ENCODE measurements around the gene MED7. TPM values are rescaled to one million over a fixed set of nuclear protein-coding genes. Genes with fewer than 3 reads are reported as not detected.

MED7 gene
- total and polyA plus RNA-seq, 9 of the 15 experiments (the other 6 are each of a cell fraction or from before 2014, with no cell fraction given), result 4.5 to 38.7 (median 12.2) TPM

DNA sequence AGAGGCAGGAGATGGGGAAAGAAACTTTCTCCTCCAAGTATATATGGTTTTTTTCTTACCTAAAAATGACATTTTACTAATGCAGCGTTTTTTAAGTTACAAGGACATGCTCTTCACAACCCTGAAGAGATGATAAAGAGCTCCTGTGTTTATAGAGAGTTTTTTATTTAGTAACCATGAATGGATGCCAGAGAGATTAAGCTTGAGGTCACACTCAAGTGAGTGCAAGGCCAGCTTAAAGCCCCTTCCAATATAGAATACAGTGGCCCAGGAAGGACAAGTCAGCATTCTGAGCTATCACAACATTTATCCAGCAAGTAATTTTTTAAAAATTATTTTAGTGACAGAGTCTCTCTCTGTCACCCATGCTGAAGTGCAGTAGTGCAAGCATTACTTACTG is 27.2 kb downstream of the MED7 start:
- H3K4me2 ChIP-seq (ENCODE audit: insufficient read depth, low read length), result no peak overlapping the region
- POLR2A ChIA-PET, result interaction anchor here (2.6 kb wide), 1 partner anchor 27 kb away, joined by 8 read pairs; the partner anchor contains the start of gene MED7
- TF ChIP-seq ZNF165 (CRISPR knock-in tag; IDR thresholded peaks at IDR 0.05; ENCODE audit: borderline replicate concordance) (no peak), STAT5A (IDR thresholded peaks at IDR 0.05; ENCODE audit: borderline replicate concordance, low read length) (no peak), ZNF507 (tag; conservative IDR thresholded peaks at IDR 0.05) (no peak), SREBF2 (CRISPR knock-in tag; IDR thresholded peaks at IDR 0.05) (no peak), BDP1 (IDR thresholded peaks at IDR 0.05; ENCODE audit: insufficient read depth, insufficient read length) (no peak), CC2D1A (IDR thresholded peaks at IDR 0.05) (no peak), CBFA2T3 (IDR thresholded peaks at IDR 0.05) (no peak), L3MBTL2 (IDR thresholded peaks at IDR 0.05) (no peak), ELF2 (CRISPR knock-in tag; IDR thresholded peaks at IDR 0.05) (no peak), MAFK (IDR thresholded peaks at IDR 0.05; ENCODE audit: low read length) (no peak)
- TF ChIP-seq, protein P1, sequence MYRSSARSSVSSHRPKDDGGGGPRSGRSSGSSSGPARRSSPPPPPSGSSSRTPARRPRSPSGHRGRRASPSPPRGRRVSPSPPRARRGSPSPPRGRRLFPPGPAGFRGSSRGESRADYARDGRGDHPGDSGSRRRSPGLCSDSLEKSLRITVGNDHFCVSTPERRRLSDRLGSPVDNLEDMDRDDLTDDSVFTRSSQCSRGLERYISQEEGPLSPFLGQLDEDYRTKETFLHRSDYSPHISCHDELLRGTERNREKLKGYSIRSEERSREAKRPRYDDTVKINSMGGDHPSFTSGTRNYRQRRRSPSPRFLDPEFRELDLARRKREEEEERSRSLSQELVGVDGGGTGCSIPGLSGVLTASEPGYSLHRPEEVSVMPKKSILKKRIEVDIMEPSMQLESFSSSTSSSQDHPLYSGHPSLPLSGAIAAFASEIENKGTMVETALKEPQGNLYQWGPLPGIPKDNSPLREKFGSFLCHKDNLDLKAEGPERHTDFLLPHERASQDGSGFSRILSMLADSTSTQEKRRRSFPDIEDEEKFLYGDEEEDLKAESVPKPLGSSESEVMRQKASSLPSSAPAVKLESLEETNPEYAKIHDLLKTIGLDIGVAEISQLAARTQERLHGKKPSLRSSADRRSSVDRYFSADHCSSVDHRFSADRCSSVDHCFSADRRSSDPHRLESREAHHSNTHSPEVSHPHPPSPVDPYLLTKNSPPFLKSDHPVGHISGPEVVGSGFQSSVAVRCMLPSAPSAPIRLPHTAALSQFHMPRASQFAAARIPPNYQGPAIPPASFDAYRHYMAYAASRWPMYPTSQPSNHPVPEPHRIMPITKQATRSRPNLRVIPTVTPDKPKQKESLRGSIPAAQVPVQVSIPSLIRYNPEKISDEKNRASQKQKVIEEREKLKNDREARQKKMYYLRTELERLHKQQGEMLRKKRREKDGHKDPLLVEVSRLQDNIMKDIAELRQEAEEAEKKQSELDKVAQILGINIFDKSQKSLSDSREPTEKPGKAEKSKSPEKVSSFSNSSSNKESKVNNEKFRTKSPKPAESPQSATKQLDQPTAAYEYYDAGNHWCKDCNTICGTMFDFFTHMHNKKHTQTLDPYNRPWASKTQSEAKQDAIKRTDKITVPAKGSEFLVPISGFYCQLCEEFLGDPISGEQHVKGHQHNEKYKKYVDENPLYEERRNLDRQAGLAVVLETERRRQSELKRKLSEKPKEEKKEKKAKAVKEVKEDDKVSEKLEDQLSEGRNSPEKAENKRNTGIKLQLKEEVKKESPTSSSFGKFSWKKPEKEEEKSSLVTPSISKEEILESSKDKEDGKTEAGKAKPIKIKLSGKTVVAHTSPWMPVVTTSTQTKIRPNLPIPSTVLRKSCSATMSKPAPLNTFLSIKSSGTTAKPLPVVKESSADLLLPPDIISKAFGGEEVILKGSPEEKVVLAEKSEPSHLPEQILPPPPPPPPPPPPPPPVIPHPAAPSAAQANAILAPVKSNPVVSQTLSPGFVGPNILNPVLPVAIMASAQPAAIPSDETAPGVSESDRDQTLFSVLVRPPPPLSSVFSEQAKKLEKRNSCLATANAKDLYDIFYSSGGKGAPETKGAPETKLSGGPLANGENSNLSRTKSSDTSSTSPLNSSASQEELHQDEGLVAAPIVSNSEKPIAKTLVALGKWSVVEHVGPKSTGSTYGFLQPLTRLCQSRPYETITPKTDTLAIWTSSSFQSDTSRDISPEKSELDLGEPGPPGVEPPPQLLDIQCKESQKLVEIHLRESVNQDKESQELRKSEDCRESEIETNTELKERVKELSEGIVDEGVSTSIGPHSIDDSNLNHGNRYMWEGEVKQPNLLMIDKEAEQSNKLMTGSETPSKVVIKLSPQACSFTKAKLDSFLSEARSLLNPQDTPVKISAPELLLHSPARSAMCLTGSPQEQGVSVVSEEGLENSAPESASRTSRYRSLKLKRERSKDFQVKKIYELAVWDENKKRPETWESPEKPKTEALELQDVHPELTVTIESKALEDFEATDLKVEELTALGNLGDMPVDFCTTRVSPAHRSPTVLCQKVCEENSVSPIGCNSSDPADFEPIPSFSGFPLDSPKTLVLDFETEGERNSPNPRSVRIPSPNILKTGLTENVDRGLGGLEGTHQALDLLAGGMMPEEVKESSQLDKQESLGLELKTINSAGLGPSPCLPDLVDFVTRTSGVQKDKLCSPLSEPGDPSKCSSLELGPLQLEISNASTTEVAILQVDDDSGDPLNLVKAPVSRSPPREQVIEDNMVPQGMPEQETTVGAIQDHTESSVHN (IDR thresholded peaks at IDR 0.05; ENCODE audit: borderline replicate concordance in 1 of 2, low read depth in 1 of 2), result no peak
- TF ChIP-seq, protein P2, sequence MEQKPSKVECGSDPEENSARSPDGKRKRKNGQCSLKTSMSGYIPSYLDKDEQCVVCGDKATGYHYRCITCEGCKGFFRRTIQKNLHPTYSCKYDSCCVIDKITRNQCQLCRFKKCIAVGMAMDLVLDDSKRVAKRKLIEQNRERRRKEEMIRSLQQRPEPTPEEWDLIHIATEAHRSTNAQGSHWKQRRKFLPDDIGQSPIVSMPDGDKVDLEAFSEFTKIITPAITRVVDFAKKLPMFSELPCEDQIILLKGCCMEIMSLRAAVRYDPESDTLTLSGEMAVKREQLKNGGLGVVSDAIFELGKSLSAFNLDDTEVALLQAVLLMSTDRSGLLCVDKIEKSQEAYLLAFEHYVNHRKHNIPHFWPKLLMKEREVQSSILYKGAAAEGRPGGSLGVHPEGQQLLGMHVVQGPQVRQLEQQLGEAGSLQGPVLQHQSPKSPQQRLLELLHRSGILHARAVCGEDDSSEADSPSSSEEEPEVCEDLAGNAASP (IDR thresholded peaks at IDR 0.05), result no peak
- TF ChIP-seq, protein P3, sequence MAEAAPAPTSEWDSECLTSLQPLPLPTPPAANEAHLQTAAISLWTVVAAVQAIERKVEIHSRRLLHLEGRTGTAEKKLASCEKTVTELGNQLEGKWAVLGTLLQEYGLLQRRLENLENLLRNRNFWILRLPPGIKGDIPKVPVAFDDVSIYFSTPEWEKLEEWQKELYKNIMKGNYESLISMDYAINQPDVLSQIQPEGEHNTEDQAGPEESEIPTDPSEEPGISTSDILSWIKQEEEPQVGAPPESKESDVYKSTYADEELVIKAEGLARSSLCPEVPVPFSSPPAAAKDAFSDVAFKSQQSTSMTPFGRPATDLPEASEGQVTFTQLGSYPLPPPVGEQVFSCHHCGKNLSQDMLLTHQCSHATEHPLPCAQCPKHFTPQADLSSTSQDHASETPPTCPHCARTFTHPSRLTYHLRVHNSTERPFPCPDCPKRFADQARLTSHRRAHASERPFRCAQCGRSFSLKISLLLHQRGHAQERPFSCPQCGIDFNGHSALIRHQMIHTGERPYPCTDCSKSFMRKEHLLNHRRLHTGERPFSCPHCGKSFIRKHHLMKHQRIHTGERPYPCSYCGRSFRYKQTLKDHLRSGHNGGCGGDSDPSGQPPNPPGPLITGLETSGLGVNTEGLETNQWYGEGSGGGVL (CRISPR knock-in tag; IDR thresholded peaks at IDR 0.05), result no peak

More for the DNA sequence above, 27.2 kb downstream of the MED7 start:
- H3K9me3 ChIP-seq (replicated peaks; ENCODE audit: control insufficient read depth, insufficient read depth, low read depth, low read length), result no peaks in the 10 kb centered on the region
- ATAC-seq (no peak), DNase-seq (ENCODE audit: extremely low read depth in 1 of 4, low spot score in 3 of 4) (no peak), FAIRE-seq (no peak)
- CTCF ChIA-PET (ENCODE audit: low intra/inter-chr PET ratio), result no interaction called here
- H3K4me1 ChIP-seq (replicated peaks in 1 of 2; ENCODE audit: control insufficient read depth in 2 of 2, insufficient read depth in 2 of 2, low read length in 2 of 2), result no peaks in the 10 kb centered on the region
- intact Hi-C loops (cut with micrococcal nuclease) (no loop called here), in situ Hi-C loops (cut with MboI) (no loop called here)
- H3K9ac ChIP-seq (ENCODE audit: insufficient read depth in 1 of 2, low read depth in 2 of 2, low read length in 2 of 2), result no peak overlapping the region
- WGBS (ENCODE audit: insufficient coverage, low coverage, missing lambda C conversion rate), result 0% methylated on average over 1 of the region's 1 CpG
- no peaks in the 10 kb centered on the region for H3K27me3 ChIP-seq (ENCODE audit: control insufficient read depth in 2 of 2, insufficient read depth in 2 of 2, low read length in 2 of 2)
- no peak overlapping the region for H3K4me3 ChIP-seq
- H3K36me3 ChIP-seq (ENCODE audit: control insufficient read depth, insufficient read depth, low read length), result no peaks in the 10 kb centered on the region
- H4K20me1 ChIP-seq (replicated peaks; ENCODE audit: control insufficient read depth, insufficient read depth, low read length), result no peaks in the 10 kb centered on the region
- no peaks in the 10 kb centered on the region for H3K79me2 ChIP-seq (ENCODE audit: control insufficient read depth, insufficient read depth, low read length)
- no peak overlapping the region for H2AFZ ChIP-seq (ENCODE audit: low read depth, low read length)
- BruUV-seq (replicated peaks), result no TSS peak
- no peaks in the 10 kb centered on the region for H3K9me1 ChIP-seq (ENCODE audit: control insufficient read depth, insufficient read depth, low read length)
- no peak overlapping the region for H3K27ac ChIP-seq (ENCODE audit: extremely low read depth, low read depth, low read length)
